NCI-H1417 treated with DMSO at 0.1 percent for 48 hours (cell line): Measurements from ENCODE around the gene S100B.
"Not testable (repeated sequence)": the region's sequence is repeated elsewhere in the genome, so short reads cannot be mapped to it uniquely, and the experiment has no call there.

Experiments
- DNase-seq: peaks from one replicate; lab custom pipeline; 2025; lab: John Stamatoyannopoulos, UW

S100B gene

GRCh38 chr21:46600978-46601377 is 3.9 kb downstream of the S100B start:
- DNase-seq: no peak

- no peak for DNase-seq
Measured at GRCh38 chr21:46600305-46600704, 4.6 kb downstream of the S100B start.

- no peak for DNase-seq
Measured at GRCh38 chr21:46598581-46599572, 6.0 kb downstream of the S100B start.

GRCh38 chr21:46597896-46598343 is 7.0 kb downstream of the S100B start:
- DNase-seq: no peak

- no peak for DNase-seq
Measured at GRCh38 chr21:46597031-46597430, 7.9 kb downstream of the S100B start.

- no peak for DNase-seq
Measured at GRCh38 chr21:46596201-46596600, 8.7 kb downstream of the S100B start.

- DNase-seq: no peak
Measured at GRCh38 chr21:46594276-46594675, 10.6 kb downstream of the S100B start.

- DNase-seq: no peak
Measured at GRCh38 chr21:46585191-46585953, 19.5 kb downstream of the S100B start.

- DNase-seq: no peak
Measured at GRCh38 chr21:46581780-46582307, 23.0 kb downstream of the S100B start.

GRCh38 chr21:46579394-46579793 is 25.5 kb downstream of the S100B start:
- not testable (repeated sequence) for DNase-seq

GRCh38 chr21:46577786-46578185 is 27.1 kb downstream of the S100B start:
- not testable (repeated sequence) for DNase-seq

GRCh38 chr21:46572850-46573249 is 32.0 kb downstream of the S100B start:
- DNase-seq: no peak

- no peak for DNase-seq
Measured at GRCh38 chr21:46570631-46571030, 34.3 kb downstream of the S100B start.

- no peak for DNase-seq
Measured at GRCh38 chr21:46570119-46570518, 34.8 kb downstream of the S100B start.

- no peak for DNase-seq
Measured at GRCh38 chr21:46569081-46569480, 35.8 kb downstream of the S100B start.

- no peak for DNase-seq
Measured at GRCh38 chr21:46568562-46568961, 36.3 kb downstream of the S100B start.

GRCh38 chr21:46567348-46567747 is 37.5 kb downstream of the S100B start:
- no peak for DNase-seq

GRCh38 chr21:46564391-46564790 is 40.5 kb downstream of the S100B start:
- DNase-seq: no peak

GRCh38 chr21:46562964-46563607 is 41.8 kb downstream of the S100B start:
- DNase-seq: no peak

GRCh38 chr21:46562472-46562871 is 42.4 kb downstream of the S100B start:
- DNase-seq: no peak

- no peak for DNase-seq
Measured at GRCh38 chr21:46561445-46562090, 43.3 kb downstream of the S100B start.
